Hypothalamus (tissue), 51 donors: ENCODE data around the gene OPA1.

Source experiments
- DNase-seq, 51 donors: peaks; one replicate each; lab custom pipeline; 2025; lab: John Stamatoyannopoulos, UW

Gene OPA1

GRCh38 chr3:193702967-193703366 lies 110.0 kb downstream of the OPA1 start:
- DNase-seq: no peak

- DNase-seq: peak in 3 of 51 donors; percentile 2 to 7 (median 3)
Measured at GRCh38 chr3:193704431-193704830, 111.4 kb downstream of the OPA1 start.

- DNase-seq: no peak
Measured at GRCh38 chr3:193708270-193708669, 115.3 kb downstream of the OPA1 start.

- DNase-seq: peak in 3 of 51 donors; percentile 4 to 12 (median 9)
Measured at GRCh38 chr3:193710286-193711165, 117.5 kb downstream of the OPA1 start.

- peak in 2 of 51 donors; percentile 4 to 6 for DNase-seq
Measured at GRCh38 chr3:193711166-193711485, 118.1 kb downstream of the OPA1 start.

- no peak for DNase-seq
Measured at GRCh38 chr3:193711523-193711963, 118.5 kb downstream of the OPA1 start.

GRCh38 chr3:193711964-193712598 lies 119.1 kb downstream of the OPA1 start:
- DNase-seq: no peak

GRCh38 chr3:193712938-193713337 lies 119.9 kb downstream of the OPA1 start:
- no peak for DNase-seq

- DNase-seq: no peak
Measured at GRCh38 chr3:193714523-193715137, 121.6 kb downstream of the OPA1 start.

GRCh38 chr3:193716150-193716549 lies 123.1 kb downstream of the OPA1 start:
- no peak for DNase-seq

- no peak for DNase-seq
Measured at GRCh38 chr3:193719735-193720134, 126.7 kb downstream of the OPA1 start.

- DNase-seq: no peak
Measured at GRCh38 chr3:193720169-193720568, 127.2 kb downstream of the OPA1 start.

- no peak for DNase-seq
Measured at GRCh38 chr3:193722566-193722965, 129.6 kb downstream of the OPA1 start.

GRCh38 chr3:193727089-193727488 lies 134.1 kb downstream of the OPA1 start:
- no peak for DNase-seq

- DNase-seq: no peak
Measured at GRCh38 chr3:193728429-193729087, 135.6 kb downstream of the OPA1 start.

GRCh38 chr3:193729088-193729465 lies 136.1 kb downstream of the OPA1 start:
- DNase-seq: no peak

- DNase-seq: no peak
Measured at GRCh38 chr3:193729601-193730000, 136.6 kb downstream of the OPA1 start.

GRCh38 chr3:193730511-193730910 lies 137.5 kb downstream of the OPA1 start:
- DNase-seq: no peak

- no peak for DNase-seq
Measured at GRCh38 chr3:193730976-193731375, 138.0 kb downstream of the OPA1 start.

GRCh38 chr3:193731656-193732055 lies 138.6 kb downstream of the OPA1 start:
- no peak for DNase-seq

GRCh38 chr3:193732391-193732790 lies 139.4 kb downstream of the OPA1 start:
- peak in 4 of 51 donors; percentile 17 to 37 (median 26) for DNase-seq
